ENCODE measurements around the gene SERPINA3.

- no peak for TF ChIP-seq CTCF (conservative IDR thresholded peaks at IDR 0.05)
- no peak for TF ChIP-seq ZFX (IDR thresholded peaks at IDR 0.05)
Observed at GRCh38 chr14:94625353-94625635, 13.1 kb downstream of the SERPINA3 start.
